AG08396 (cell line): ENCODE results near the gene SYTL3.

Experiments
- DNase-seq: peaks from one replicate; pipeline ENCODE4 v3.0.0; 2012; ENCODE audit warnings: low spot score, mixed read lengths

SYTL3 gene

GRCh38 chr6:158798311-158798710, 148.5 kb downstream of the SYTL3 start:
- no peak for DNase-seq

GRCh38 chr6:158799051-158799792, 149.4 kb downstream of the SYTL3 start:
- DNase-seq, result no peak

- DNase-seq, result no peak
These were observed 151.9 kb downstream of the SYTL3 start for GRCh38 chr6:158801655-158802294.

- DNase-seq, result no peak
These were observed 153.9 kb downstream of the SYTL3 start for GRCh38 chr6:158803733-158804143.

GRCh38 chr6:158804207-158804606, 154.4 kb downstream of the SYTL3 start:
- no peak for DNase-seq

- DNase-seq, result no peak
These were observed 156.0 kb downstream of the SYTL3 start for GRCh38 chr6:158805698-158806377.

GRCh38 chr6:158807515-158808441, 157.9 kb downstream of the SYTL3 start:
- no peak for DNase-seq

- DNase-seq, result no peak
These were observed 158.6 kb downstream of the SYTL3 start for GRCh38 chr6:158808442-158808833.

- no peak for DNase-seq
These were observed 159.3 kb downstream of the SYTL3 start for GRCh38 chr6:158808941-158809678.

- DNase-seq, result no peak
These were observed 160.6 kb downstream of the SYTL3 start for GRCh38 chr6:158810155-158811095.

- no peak for DNase-seq
These were observed 162.8 kb downstream of the SYTL3 start for GRCh38 chr6:158812611-158813010.

- no peak for DNase-seq
These were observed 163.2 kb downstream of the SYTL3 start for GRCh38 chr6:158813032-158813431.
